ENCODE measurements around the gene PPP6R2.
"Not testable (repeated sequence)": the region's sequence is repeated elsewhere in the genome, so short reads cannot be mapped to it uniquely, and the experiment has no call there.

The PPP6R2 gene

GRCh38 chr22:50326956-50327710 lies 16.0 kb upstream of the PPP6R2 start, which contains the start of gene DENND6B:
DENND6B (minus strand) TSS chr22:50327012; CDS start chr22:50326988, 24 bp downstream.
- peak within 1 kb of the TSS; percentile 68 for H3K4me3 ChIP-seq (ENCODE audit: low read length)
- TF ChIP-seq CTCF (conservative IDR thresholded peaks at IDR 0.05; ENCODE audit: low read length): no peak
- DNase-seq (ENCODE audit: low read depth): peak; percentile 74

DNA sequence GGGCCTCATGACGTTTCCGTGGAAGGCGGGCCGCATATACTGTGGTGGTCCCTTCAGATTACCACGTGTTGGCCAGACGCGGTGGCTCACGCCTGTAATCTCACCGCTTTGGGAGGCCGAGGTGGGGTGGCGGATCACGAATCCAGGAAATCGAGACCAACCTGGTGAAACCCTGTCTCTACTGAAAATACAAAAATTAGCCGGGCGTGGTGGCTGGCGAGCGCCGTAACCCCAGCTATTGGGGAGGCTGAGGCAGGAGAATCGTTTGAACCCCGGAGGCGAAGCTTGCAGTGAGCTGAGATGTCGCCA lies 15.5 kb upstream of the PPP6R2 start:
- peak overlapping the region; percentile 68 for H3K4me3 ChIP-seq (ENCODE audit: low read length)
- no peak for DNase-seq (ENCODE audit: low read depth)
- no peak for TF ChIP-seq CTCF (conservative IDR thresholded peaks at IDR 0.05; ENCODE audit: low read length)

DNA sequence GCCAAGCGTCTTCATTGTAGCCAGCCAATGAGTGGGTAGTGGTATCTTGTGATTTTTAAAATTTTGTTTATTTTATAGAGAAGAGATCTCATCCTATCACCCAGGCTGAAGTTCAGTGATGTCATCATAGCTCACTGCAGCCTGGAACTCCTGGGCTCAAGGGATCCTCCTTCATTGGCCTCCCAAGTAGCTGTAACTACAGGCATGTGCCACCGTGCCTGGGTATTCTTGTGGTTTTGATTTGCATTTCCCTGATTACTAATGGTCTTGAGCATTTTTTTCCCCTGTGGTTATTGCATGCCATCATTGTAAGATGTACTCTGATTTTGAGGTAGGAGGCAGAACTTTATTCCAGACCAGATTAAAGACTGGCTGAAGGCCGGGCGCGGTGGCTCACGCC lies 13.9 kb upstream of the PPP6R2 start:
- peak; percentile 52 for DNase-seq (ENCODE audit: low read depth)
- no peak overlapping the region for H3K4me3 ChIP-seq (ENCODE audit: low read length)
- no peak for TF ChIP-seq CTCF (conservative IDR thresholded peaks at IDR 0.05; ENCODE audit: low read length)

GRCh38 chr22:50334433-50334832 lies 8.7 kb upstream of the PPP6R2 start:
- DNase-seq (ENCODE audit: low read depth); H3K4me3 ChIP-seq (ENCODE audit: low read length): not testable (repeated sequence)

DNA sequence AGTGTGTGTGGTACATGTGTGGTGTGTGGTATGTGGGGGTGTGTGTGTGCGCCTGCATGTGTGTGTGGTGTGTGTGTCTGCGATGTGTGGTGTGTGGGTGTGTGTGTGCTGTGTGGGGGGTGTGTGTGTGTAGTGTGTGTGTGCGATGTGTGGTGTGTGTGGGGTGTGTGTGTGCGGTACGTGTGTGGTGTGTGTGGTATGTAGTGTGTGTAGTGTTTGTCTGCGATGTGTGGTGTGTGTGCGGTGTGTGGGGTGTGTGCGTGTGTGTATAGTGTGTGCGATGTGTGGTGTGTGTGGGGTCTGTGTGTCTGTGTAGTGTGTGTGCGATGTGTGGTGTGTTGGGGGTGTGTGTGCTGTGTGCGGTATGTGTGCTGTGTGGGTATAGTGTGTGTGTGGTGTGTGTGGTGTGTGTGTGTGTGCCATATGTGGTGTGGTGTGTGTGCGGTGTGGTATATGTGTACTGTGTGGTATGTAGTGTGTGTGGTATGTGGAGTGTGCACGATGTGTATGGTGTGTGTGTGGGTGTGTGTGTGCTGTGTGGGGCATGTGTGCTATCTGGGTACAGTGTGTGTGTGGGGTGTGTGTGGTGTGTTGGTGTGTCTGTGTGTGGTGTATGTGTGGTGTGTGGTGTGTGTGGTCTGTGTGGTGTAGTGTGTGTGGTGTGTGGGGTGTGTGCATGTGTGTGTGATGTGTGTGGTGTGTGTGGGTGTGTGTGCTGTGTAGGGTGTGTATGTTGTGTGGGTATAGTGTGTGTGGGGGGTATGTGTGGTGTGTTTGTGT lies 5.7 kb upstream of the PPP6R2 start:
- DNase-seq (ENCODE audit: low read depth): no peak
- H3K4me3 ChIP-seq (ENCODE audit: low read length): no peak overlapping the region
- TF ChIP-seq CTCF (conservative IDR thresholded peaks at IDR 0.05; ENCODE audit: low read length): no peak

DNA sequence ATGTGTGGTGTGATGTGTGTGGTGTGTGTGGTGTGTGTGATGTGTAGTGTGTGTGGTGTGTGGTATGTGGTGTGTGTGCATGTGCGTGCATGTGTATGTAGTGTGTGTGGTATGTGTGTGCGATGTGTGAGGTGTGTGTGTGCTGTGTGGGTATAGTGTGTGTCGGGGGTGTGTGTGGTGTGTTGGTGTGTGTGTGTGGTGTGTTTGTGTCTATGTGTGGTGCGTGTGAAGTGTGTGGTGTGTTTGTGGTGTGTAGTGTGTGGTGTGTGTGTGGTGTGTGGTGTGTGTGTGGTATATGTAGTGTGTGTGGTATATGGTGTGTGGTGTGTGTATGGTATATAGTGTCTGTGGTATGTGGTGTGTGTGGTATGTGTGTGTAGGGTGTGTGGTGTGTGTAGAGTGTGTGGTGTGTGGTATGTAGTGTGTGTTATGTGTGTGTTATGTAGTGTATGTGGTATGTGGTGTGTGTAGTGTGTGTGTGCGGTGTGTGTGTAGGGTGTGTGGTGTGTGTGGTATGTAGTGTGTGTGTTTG lies 5.0 kb upstream of the PPP6R2 start:
- no peak for DNase-seq (ENCODE audit: low read depth)
- no peak for TF ChIP-seq CTCF (conservative IDR thresholded peaks at IDR 0.05; ENCODE audit: low read length)
- H3K4me3 ChIP-seq (ENCODE audit: low read length): no peak overlapping the region

GRCh38 chr22:50338860-50339462 lies 4.2 kb upstream of the PPP6R2 start:
- DNase-seq (ENCODE audit: low read depth): peak; percentile 46
- no peak overlapping the region for H3K4me3 ChIP-seq (ENCODE audit: low read length)
- no peak for TF ChIP-seq CTCF (conservative IDR thresholded peaks at IDR 0.05; ENCODE audit: low read length)
